K562 (cell line): ENCODE results near the gene CLCNKA. TPM values are rescaled to one million over a fixed set of nuclear protein-coding genes. Genes with fewer than 3 reads are reported as not detected.
A peak's percentile ranks its signal among the peaks of the same experiment; 100 is the strongest.

Experiments used
- CXXC5 ChIP-seq: fragments of 250-450 bp; sonication (Bioruptor Pico); IDR thresholded peaks from 2 replicates; pipeline ENCODE4 v1.8.0; 2022; ENCODE audit warnings: inconsistent platforms, mild to moderate bottlenecking, moderate library complexity
- DLX4 ChIP-seq: fragments of 250-450 bp; sonication (Bioruptor Pico); IDR thresholded peaks from 2 replicates; pipeline ENCODE4 v1.6.1; 2021; ENCODE audit warnings: mild to moderate bottlenecking
- KDM4B ChIP-seq, 2 experiments: fragments of 450-650 bp in 1 of 2; sonication (generic) in 1 of 2; IDR thresholded peaks; 2 replicates each; pipeline ENCODE4 v1.6.1; 2016 to 2017; ENCODE audit warnings: borderline replicate concordance in 2 of 2, antibody characterized with exemption in 1 of 2, low read depth in 1 of 2, mild to moderate bottlenecking in 1 of 2
- MGA ChIP-seq: fragments of 450-650 bp; IDR thresholded peaks from 2 replicates; pipeline ENCODE4 v1.6.1; 2016; ENCODE audit warnings: mild to moderate bottlenecking, moderate library complexity
- PTBP1 ChIP-seq: fragments of 200-400 bp; formaldehyde crosslinking; IDR thresholded peaks from 2 replicates; pipeline ENCODE4 v1.6.1; 2017; ENCODE audit warnings: low read depth, low read length
- RNF219 ChIP-seq: fragments of 250-450 bp; sonication (Bioruptor Pico); IDR thresholded peaks from 2 replicates; pipeline ENCODE4 v1.5.0; 2022; ENCODE audit warnings: mild to moderate bottlenecking
- SRSF1 ChIP-seq: fragments of 200-400 bp; formaldehyde crosslinking; IDR thresholded peaks from 2 replicates; pipeline ENCODE4 v1.6.1; 2017; ENCODE audit warnings: mild to moderate bottlenecking, low read depth, low read length, moderate library complexity
- TAF1 ChIP-seq: IDR thresholded peaks from 2 replicates; pipeline ENCODE4 v1.6.1; 2011; ENCODE audit warnings: mild to moderate bottlenecking, low read length, moderate library complexity; ENCODE audit not compliant: insufficient read depth, control insufficient read depth, severe bottlenecking; ENCODE audit errors: extremely low read depth
- TFAP4 ChIP-seq: sonication (generic); formaldehyde crosslinking; IDR thresholded peaks from 2 replicates; pipeline ENCODE4 v1.8.0; 2022; ENCODE audit warnings: missing genetic modification reagents, mild to moderate bottlenecking, moderate library complexity, borderline replicate concordance
- THAP7 ChIP-seq: fragments of 250-450 bp; sonication (Bioruptor Pico); IDR thresholded peaks from 2 replicates; pipeline ENCODE4 v1.5.0; 2021
- ZNF324 ChIP-seq: fragments of 250-450 bp; sonication (Bioruptor Pico); IDR thresholded peaks from 2 replicates; pipeline ENCODE4 v1.4.0; 2020; ENCODE audit warnings: mild to moderate bottlenecking
- ZNF75A ChIP-seq: fragments of 450-650 bp; formaldehyde crosslinking; IDR thresholded peaks from 2 replicates; pipeline ENCODE4 v1.4.0; 2020; ENCODE audit warnings: mild to moderate bottlenecking
- polyA plus RNA-seq, 8 experiments: library from polyadenylated mRNA; depleted of rRNA in 4 of 8; stranded (reverse) in 5 of 8; unstranded in 3 of 8; fragments of >200 nt; fragmentation: Nextera tagmentation in 2 of 8; fragmentation: Illumina TruSeq in 1 of 8; extraction: Ambion mirVana in 2 of 8; extraction: Trizol in 1 of 8; gene quantifications; 2 replicates each; pipeline versions ENCODE4 v1.2.1 to v1.2.3, GENCODE V29; 2011 to 2014; ENCODE audit warnings: inconsistent platforms in 1 of 8, missing spikeins in 1 of 8
- total RNA-seq, 7 experiments: library from RNA; depleted of rRNA in 6 of 7; stranded (reverse); fragments of >200 nt in 6 of 7; fragmentation: Illumina TruSeq in 2 of 7; extraction: Trizol in 2 of 7; gene quantifications; 2 replicates each; pipeline versions ENCODE4 v1.2.1 to v1.2.3, GENCODE V29; 2011 to 2021; ENCODE audit warnings: low replicate concordance in 1 of 7

The CLCNKA gene
- total and polyA plus RNA-seq, 9 of the 15 experiments (the other 6 are each of a cell fraction or from before 2014, with no cell fraction given) = 0.03 to 0.37 (median 0.10) TPM; not detected in 3

- TF ChIP-seq ZNF75A (CRISPR knock-in tag) (no peak), TFAP4 (CRISPR knock-in tag) (peak; percentile 88; the same call in 1 of the 2 replicates), ZNF324 (no peak), PTBP1 (no peak), RNF219 (CRISPR knock-in tag) (no peak), THAP7 (CRISPR knock-in tag) (no peak), CXXC5 (CRISPR knock-in tag) (no peak), TAF1 (peak; percentile 31), DLX4 (no peak), KDM4B (IDR thresholded peaks at IDR 0.05; ENCODE audit: borderline replicate concordance in 2 of 2, low read depth in 1 of 2) (no peak), MGA (no peak), SRSF1 (no peak)
Measured at GRCh38 chr1:15975358-15975804, 46.5 kb upstream of the CLCNKA start (continued).
